GM12864 (cell line): ENCODE measurements around the gene SIRT3.

Experiments
- DNase-seq: peaks from one replicate; pipeline ENCODE4 v3.0.0-alpha.2; 2011; ENCODE audit warnings: low read depth
- H3K4me3 ChIP-seq: 2 replicates; pipeline ENCODE4 v1.5.1; 2011; ENCODE audit warnings: mild to moderate bottlenecking, low read depth, low read length, control low read depth
- CTCF ChIP-seq: IDR thresholded peaks from 2 replicates; pipeline ENCODE4 v1.5.1; 2011; ENCODE audit warnings: low read depth, mild to moderate bottlenecking, moderate library complexity, low read length, control low read depth, inconsistent platforms; ENCODE audit errors: missing control alignments

SIRT3 gene

GRCh38 chr11:206002-206384 lies 30.1 kb downstream of the SIRT3 start:
- TF ChIP-seq CTCF = no peak
- H3K4me3 ChIP-seq = peak overlapping the region; percentile 87
- no peak for DNase-seq

- peak overlapping the region; percentile 87 for H3K4me3 ChIP-seq
- TF ChIP-seq CTCF = no peak
These were observed 30.7 kb downstream of the SIRT3 start for GRCh38 chr11:205221-206001.

GRCh38 chr11:204587-205109 lies 31.5 kb downstream of the SIRT3 start:
- TF ChIP-seq CTCF = no peak
- DNase-seq = no peak
- no peak overlapping the region for H3K4me3 ChIP-seq

More at GRCh38 chr11:205221-206001, 30.7 kb downstream of the SIRT3 start:
- no peak for DNase-seq

- no peak overlapping the region for H3K4me3 ChIP-seq
- no peak for DNase-seq
- TF ChIP-seq CTCF = no peak
These were observed 32.1 kb downstream of the SIRT3 start for GRCh38 chr11:203945-204586.

- no peak overlapping the region for H3K4me3 ChIP-seq
- no peak for TF ChIP-seq CTCF
- no peak for DNase-seq
These were observed 32.8 kb downstream of the SIRT3 start for GRCh38 chr11:203056-203944.

GRCh38 chr11:202490-202889 lies 33.7 kb downstream of the SIRT3 start:
- no peak for DNase-seq
- no peak overlapping the region for H3K4me3 ChIP-seq
- no peak for TF ChIP-seq CTCF
